ENCODE results near the gene TMEM25. TPM values are rescaled to one million over a fixed set of nuclear protein-coding genes. Genes with fewer than 3 reads are reported as not detected.

Gene TMEM25
- total and polyA plus RNA-seq, 4 donors, result 5.5 to 19.9 (median 7.2) TPM

DNA sequence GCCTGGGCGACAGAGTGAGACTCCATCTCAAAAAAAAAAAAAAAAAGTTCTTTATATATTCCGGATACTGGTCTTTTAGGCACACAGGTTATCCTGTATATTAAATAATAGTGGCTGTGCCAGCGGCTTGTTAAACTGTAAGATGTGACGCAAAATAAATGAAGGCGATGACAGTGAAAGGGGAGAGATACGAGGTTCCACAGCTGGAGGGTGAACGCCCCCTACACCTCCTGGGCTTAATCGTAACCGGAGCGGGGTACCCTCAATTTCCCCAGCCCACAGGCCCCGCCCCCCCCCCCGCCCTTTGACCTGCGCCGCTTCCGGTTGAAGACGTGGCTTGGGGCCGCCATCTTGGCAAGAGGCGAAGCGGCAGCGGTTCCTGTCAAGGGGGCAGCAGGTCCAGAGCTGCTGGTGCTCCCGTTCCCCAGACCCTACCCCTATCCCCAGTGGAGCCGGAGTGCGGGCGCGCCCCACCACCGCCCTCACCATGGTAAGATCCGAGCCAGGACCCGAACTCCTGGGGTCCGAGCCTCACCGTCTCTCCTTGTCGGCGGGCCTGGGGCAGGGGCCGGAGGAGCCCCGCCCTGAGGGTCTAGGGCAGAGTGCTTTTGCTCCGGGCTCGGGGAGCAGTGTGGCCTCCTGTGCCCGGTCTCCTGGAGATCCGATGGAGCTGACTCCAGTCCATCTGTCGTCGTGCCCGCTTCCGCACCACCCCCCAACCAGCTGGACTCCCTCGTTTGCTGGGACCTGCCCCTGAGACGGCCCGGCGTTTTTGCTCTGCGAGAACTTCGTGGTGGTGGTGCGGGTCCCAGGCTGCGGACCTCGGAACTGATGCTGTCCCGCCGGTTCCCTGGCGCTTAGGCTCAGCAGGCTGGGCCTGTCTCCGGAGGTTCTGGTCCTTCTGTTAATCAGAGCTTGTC lies 41.3 kb downstream of the TMEM25 start, which contains the start of gene ARCN1:
Gene ARCN1, plus strand, starts transcription at position 349 of the 920 bp plus-strand sequence. Its CDS starts 139 bp downstream, at position 488.
- Histone ChIP-seq H3K9me3 (ENCODE audit: control insufficient read depth in 4 of 4, low read length in 3 of 4) (no peaks in the 10 kb centered on the region), H3K36me3 (ENCODE audit: control insufficient read depth in 4 of 4, insufficient read depth in 3 of 4, low read depth in 1 of 4, low read length in 3 of 4) (peaks cover 0 to under 1% (median 0%) of the 10 kb centered on the region in 4 donors), H3K4me1 (ENCODE audit: control insufficient read depth in 4 of 4, insufficient read depth in 4 of 4, low read length in 3 of 4) (peaks cover 6 to 36% (median 24%) of the 10 kb centered on the region in 4 donors), H3K27ac (ENCODE audit: low read depth in 1 of 2, low read length in 2 of 2) (peak within 1 kb of the TSS; percentile 97 to 100), H3K9ac (ENCODE audit: low read depth in 1 of 2, low read length in 2 of 2) (peak within 1 kb of the TSS; percentile 74 to 99), H3K27me3 (ENCODE audit: control insufficient read depth in 4 of 4, insufficient read depth in 4 of 4, low read length in 3 of 4) (no peaks in the 10 kb centered on the region), H3K4me3 (ENCODE audit: low read depth in 1 of 3, low read length in 3 of 3) (peak within 1 kb of the TSS; percentile 77 to 99 (median 97))
- TF ChIP-seq, protein P1, sequence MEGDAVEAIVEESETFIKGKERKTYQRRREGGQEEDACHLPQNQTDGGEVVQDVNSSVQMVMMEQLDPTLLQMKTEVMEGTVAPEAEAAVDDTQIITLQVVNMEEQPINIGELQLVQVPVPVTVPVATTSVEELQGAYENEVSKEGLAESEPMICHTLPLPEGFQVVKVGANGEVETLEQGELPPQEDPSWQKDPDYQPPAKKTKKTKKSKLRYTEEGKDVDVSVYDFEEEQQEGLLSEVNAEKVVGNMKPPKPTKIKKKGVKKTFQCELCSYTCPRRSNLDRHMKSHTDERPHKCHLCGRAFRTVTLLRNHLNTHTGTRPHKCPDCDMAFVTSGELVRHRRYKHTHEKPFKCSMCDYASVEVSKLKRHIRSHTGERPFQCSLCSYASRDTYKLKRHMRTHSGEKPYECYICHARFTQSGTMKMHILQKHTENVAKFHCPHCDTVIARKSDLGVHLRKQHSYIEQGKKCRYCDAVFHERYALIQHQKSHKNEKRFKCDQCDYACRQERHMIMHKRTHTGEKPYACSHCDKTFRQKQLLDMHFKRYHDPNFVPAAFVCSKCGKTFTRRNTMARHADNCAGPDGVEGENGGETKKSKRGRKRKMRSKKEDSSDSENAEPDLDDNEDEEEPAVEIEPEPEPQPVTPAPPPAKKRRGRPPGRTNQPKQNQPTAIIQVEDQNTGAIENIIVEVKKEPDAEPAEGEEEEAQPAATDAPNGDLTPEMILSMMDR (IDR thresholded peaks at IDR 0.05; ENCODE audit: low read depth, low read length, missing input control), result no peak
- no peak for TF ChIP-seq FOXA2 (IDR thresholded peaks at IDR 0.05)
- TF ChIP-seq EGR1 (IDR thresholded peaks at IDR 0.05; ENCODE audit: low read depth in 2 of 2), result no peak
- TF ChIP-seq SP1 (IDR thresholded peaks at IDR 0.05), result no peak
- peak; percentile 77 for TF ChIP-seq NR2F2 (IDR thresholded peaks at IDR 0.05)
- TF ChIP-seq HNF4A (conservative IDR thresholded peaks at IDR 0.05), result peak; percentile 24 to 41
- TF ChIP-seq FOXA1 (IDR thresholded peaks at IDR 0.05), result no peak
- peak in 1 of 2 donors; percentile 66 for TF ChIP-seq GABPA (IDR thresholded peaks at IDR 0.05 in 1 of 2, conservative IDR thresholded peaks at IDR 0.05 in 1 of 2)
- peak in 1 of 2 donors; percentile 20 for TF ChIP-seq RXRA (IDR thresholded peaks at IDR 0.05)
- peak; percentile 98 for TF ChIP-seq YY1 (IDR thresholded peaks at IDR 0.05)
- WGBS, result under 1% methylated on average over 55 of the region's 55 CpGs
- DNase-seq (ENCODE audit: low spot score), result peak; percentile 87

DNA sequence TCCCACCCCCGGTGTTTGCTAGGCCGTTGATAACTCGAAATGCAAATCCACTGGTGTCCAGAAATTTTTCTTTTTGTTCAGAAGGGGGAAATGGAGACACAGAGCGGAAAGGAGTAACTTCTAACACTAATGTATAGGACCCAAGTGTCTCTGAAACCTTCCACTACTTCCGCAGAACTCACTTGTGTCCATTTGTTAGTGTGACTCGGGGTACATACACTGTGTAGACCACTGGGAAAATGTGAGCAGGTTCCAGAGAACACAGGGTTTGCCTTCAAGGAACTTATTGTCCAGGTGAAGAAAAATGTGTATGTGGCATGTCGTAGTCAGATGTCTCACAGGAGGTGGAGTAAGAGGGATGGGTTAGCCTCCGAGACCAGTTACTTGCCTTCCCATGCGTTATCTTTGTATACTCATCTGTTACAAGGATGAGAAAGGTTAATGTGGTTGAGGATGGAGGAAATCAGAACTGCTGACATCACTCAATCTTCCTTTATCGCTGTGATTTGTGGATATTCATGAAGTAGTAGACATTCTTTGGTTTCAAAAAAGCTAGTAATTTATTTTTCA lies 42.1 kb downstream of the TMEM25 start:
- TF ChIP-seq EGR1 (IDR thresholded peaks at IDR 0.05; ENCODE audit: low read depth in 2 of 2) (no peak), HNF4G (IDR thresholded peaks at IDR 0.05) (no peak), FOXA2 (IDR thresholded peaks at IDR 0.05) (no peak), NR2F2 (IDR thresholded peaks at IDR 0.05) (no peak), HNF4A (conservative IDR thresholded peaks at IDR 0.05) (no peak), RAD21 (IDR thresholded peaks at IDR 0.05) (no peak), SP1 (IDR thresholded peaks at IDR 0.05) (no peak), FOXA1 (IDR thresholded peaks at IDR 0.05) (no peak), RXRA (IDR thresholded peaks at IDR 0.05) (no peak)
- TF ChIP-seq, protein P2, sequence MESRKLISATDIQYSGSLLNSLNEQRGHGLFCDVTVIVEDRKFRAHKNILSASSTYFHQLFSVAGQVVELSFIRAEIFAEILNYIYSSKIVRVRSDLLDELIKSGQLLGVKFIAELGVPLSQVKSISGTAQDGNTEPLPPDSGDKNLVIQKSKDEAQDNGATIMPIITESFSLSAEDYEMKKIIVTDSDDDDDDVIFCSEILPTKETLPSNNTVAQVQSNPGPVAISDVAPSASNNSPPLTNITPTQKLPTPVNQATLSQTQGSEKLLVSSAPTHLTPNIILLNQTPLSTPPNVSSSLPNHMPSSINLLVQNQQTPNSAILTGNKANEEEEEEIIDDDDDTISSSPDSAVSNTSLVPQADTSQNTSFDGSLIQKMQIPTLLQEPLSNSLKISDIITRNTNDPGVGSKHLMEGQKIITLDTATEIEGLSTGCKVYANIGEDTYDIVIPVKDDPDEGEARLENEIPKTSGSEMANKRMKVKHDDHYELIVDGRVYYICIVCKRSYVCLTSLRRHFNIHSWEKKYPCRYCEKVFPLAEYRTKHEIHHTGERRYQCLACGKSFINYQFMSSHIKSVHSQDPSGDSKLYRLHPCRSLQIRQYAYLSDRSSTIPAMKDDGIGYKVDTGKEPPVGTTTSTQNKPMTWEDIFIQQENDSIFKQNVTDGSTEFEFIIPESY (IDR thresholded peaks at IDR 0.05), result no peak
- TF ChIP-seq, protein P3, sequence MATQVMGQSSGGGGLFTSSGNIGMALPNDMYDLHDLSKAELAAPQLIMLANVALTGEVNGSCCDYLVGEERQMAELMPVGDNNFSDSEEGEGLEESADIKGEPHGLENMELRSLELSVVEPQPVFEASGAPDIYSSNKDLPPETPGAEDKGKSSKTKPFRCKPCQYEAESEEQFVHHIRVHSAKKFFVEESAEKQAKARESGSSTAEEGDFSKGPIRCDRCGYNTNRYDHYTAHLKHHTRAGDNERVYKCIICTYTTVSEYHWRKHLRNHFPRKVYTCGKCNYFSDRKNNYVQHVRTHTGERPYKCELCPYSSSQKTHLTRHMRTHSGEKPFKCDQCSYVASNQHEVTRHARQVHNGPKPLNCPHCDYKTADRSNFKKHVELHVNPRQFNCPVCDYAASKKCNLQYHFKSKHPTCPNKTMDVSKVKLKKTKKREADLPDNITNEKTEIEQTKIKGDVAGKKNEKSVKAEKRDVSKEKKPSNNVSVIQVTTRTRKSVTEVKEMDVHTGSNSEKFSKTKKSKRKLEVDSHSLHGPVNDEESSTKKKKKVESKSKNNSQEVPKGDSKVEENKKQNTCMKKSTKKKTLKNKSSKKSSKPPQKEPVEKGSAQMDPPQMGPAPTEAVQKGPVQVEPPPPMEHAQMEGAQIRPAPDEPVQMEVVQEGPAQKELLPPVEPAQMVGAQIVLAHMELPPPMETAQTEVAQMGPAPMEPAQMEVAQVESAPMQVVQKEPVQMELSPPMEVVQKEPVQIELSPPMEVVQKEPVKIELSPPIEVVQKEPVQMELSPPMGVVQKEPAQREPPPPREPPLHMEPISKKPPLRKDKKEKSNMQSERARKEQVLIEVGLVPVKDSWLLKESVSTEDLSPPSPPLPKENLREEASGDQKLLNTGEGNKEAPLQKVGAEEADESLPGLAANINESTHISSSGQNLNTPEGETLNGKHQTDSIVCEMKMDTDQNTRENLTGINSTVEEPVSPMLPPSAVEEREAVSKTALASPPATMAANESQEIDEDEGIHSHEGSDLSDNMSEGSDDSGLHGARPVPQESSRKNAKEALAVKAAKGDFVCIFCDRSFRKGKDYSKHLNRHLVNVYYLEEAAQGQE (IDR thresholded peaks at IDR 0.05), result no peak
- TF ChIP-seq, protein P1 (IDR thresholded peaks at IDR 0.05; ENCODE audit: low read depth, low read length, missing input control), result no peak
- peak overlapping the region; percentile 97 to 100 for H3K27ac ChIP-seq (ENCODE audit: low read depth in 1 of 2, low read length in 2 of 2)
- no peaks in the 10 kb centered on the region for H3K9me3 ChIP-seq (ENCODE audit: control insufficient read depth in 4 of 4, low read length in 3 of 4)
- H3K36me3 ChIP-seq (ENCODE audit: control insufficient read depth in 4 of 4, insufficient read depth in 3 of 4, low read depth in 1 of 4, low read length in 3 of 4), result peaks cover 0 to 2% (median 0%) of the 10 kb centered on the region in 4 donors
- no peaks in the 10 kb centered on the region for H3K27me3 ChIP-seq (ENCODE audit: control insufficient read depth in 4 of 4, insufficient read depth in 4 of 4, low read length in 3 of 4)
- no peak for DNase-seq (ENCODE audit: low spot score)
- H3K9ac ChIP-seq (ENCODE audit: low read depth in 1 of 2, low read length in 2 of 2), result peak overlapping the region; percentile 60 to 99
- H3K4me1 ChIP-seq (ENCODE audit: control insufficient read depth in 4 of 4, insufficient read depth in 4 of 4, low read length in 3 of 4), result peaks cover 6 to 38% (median 24%) of the 10 kb centered on the region in 4 donors
- under 1% methylated on average over 10 of the region's 10 CpGs for WGBS
- peak overlapping the region; percentile 77 to 99 (median 97) for H3K4me3 ChIP-seq (ENCODE audit: low read depth in 1 of 3, low read length in 3 of 3)
